Measurements from ENCODE around the gene CUL2. TPM values are rescaled to one million over a fixed set of nuclear protein-coding genes. Genes with fewer than 3 reads are reported as not detected.
A peak's percentile ranks its signal among the peaks of the same experiment; 100 is the strongest.

Gene CUL2
- polyA plus RNA-seq (ENCODE audit: insufficient read length in 10 of 10), result 10 to 100 TPM; 33.6 to 54.5 (median 42.0) TPM
- long read RNA-seq, donor 1, full-length matches to known transcripts, result 4 of 4 reads
- long read RNA-seq, donor 1, partial matches to known transcripts, result 0 of 4 reads
- long read RNA-seq, donor 1, other reads (novel, unspliced or antisense), result 0 of 4 reads
- long read RNA-seq, donor 2, full-length matches to known transcripts, result 9 of 9 reads
- long read RNA-seq, donor 2, partial matches to known transcripts, result 0 of 9 reads
- long read RNA-seq, donor 2, other reads (novel, unspliced or antisense), result 0 of 9 reads
- long read RNA-seq, donor 3, result 0 reads
- long read RNA-seq, donor 4, full-length matches to known transcripts, result 5 of 5 reads
- long read RNA-seq, donor 4, partial matches to known transcripts, result 0 of 5 reads
- long read RNA-seq, donor 4, other reads (novel, unspliced or antisense), result 0 of 5 reads
- long read RNA-seq, donor 5, full-length matches to known transcripts, result 6 of 6 reads
- long read RNA-seq, donor 5, partial matches to known transcripts, result 0 of 6 reads
- long read RNA-seq, donor 5, other reads (novel, unspliced or antisense), result 0 of 6 reads
- long read RNA-seq, donor 6, full-length matches to known transcripts, result 8 of 8 reads
- long read RNA-seq, donor 6, partial matches to known transcripts, result 0 of 8 reads
- long read RNA-seq, donor 6, other reads (novel, unspliced or antisense), result 0 of 8 reads
- long read RNA-seq, donor 7, full-length matches to known transcripts, result 3 of 3 reads
- long read RNA-seq, donor 7, partial matches to known transcripts, result 0 of 3 reads
- long read RNA-seq, donor 7, other reads (novel, unspliced or antisense), result 0 of 3 reads
- long read RNA-seq, donor 8, result 0 reads
- long read RNA-seq, donor 9, full-length matches to known transcripts, result 1 of 1 reads
- long read RNA-seq, donor 9, partial matches to known transcripts, result 0 of 1 reads
- long read RNA-seq, donor 9, other reads (novel, unspliced or antisense), result 0 of 1 reads

DNA sequence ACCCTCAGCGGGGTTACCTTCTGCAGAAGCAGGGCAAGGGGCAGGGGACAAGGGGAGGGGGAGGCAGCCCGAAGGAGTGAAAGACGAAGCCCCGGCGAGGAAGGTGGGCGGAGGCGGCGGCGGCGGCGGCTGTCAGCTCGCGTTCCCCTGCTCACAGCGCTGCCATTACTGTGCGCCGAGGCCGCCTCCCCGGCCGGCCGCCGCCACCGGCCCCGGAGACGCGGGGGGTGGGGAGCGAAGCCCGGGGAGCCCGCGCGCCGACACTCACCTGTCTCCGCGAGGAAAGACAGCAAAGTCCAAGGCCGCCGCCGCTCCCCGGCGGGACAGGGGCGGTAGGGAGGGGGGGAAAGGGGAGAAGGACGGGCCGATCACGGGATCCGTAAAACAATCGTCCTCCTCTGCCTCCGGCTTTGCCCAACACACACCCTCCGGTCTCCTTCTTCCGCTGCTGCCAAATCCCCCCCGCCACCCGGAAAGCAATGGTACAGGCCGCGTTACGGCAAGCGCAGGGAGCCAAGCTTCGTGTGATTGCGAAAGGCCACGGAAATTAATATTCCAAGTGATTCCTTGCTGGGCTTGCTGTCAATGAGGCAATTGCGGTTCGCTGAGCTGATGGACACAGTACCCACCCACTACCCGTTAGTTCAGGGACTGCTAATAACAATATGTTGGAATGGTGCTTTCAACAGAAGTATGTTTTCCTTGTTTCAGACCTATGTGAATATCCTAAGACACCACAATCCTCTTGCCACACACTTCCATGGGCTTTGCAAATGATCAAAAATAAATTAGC, at the start of gene CUL2:
TSS of gene CUL2 (minus strand) at position 180 of the 793 bp plus-strand sequence. CDS start 19,024 bp downstream, outside the sequence.
- peak; percentile 96 to 99 (median 96) for DNase-seq

DNA sequence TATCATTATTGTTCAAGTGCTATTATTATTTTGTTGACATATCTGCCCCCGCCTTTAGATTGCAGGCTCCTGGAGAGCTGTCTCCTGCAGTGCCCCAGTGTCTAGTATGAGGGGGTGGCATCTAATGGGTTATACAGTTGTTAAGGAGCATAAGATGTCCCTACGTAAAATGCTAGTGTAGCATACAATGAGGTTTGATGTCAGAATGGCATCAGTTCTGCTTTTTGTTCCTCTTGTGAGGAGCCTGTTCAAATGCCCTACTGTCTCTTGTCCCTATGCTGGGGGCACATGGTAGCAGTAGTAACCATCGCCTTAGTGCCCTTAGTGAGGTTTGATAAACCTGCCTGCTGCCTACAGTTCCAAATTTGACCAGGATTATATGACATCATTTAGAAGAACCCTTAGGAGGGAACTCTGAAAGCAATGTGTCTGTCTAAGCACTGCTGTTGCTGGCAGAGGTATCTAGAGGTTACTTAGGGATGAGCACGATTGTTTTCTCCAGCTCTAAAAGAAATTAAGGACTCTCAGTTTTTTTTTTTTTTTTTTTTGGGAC, 46.2 kb upstream of the CUL2 start:
- no peak for DNase-seq

- no peak for DNase-seq
Observed at GRCh38 chr10:35135861-35136260, 45.7 kb upstream of the CUL2 start.

GRCh38 chr10:35133586-35133985, 43.4 kb upstream of the CUL2 start:
- no peak for DNase-seq

- no peak for DNase-seq
Observed at GRCh38 chr10:35132727-35133126, 42.6 kb upstream of the CUL2 start.

DNA sequence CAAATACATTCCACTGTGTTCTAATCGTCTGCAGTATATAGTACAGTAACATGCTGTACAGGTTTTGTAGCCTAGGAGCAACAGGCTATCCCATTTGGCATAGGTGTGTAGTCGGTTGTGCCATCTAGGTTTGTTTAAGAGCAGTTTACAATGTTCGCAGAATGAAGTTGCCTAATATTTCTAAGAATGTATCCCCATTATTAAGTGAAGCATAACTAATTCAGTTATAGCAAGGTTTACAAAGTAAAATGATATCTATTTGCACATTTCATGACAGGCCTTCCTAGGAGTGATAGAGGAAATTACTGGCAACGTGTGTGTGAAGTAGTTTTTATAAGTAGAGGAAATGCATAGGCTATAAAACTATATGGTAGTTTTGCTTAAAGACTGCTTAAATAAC, 40.5 kb upstream of the CUL2 start:
- no peak for DNase-seq

- DNase-seq, result no peak
Observed at GRCh38 chr10:35129185-35129674, 39.1 kb upstream of the CUL2 start.

- peak; percentile 45 to 87 (median 79) for DNase-seq
Observed at GRCh38 chr10:35127289-35127891, 37.2 kb upstream of the CUL2 start.

DNA sequence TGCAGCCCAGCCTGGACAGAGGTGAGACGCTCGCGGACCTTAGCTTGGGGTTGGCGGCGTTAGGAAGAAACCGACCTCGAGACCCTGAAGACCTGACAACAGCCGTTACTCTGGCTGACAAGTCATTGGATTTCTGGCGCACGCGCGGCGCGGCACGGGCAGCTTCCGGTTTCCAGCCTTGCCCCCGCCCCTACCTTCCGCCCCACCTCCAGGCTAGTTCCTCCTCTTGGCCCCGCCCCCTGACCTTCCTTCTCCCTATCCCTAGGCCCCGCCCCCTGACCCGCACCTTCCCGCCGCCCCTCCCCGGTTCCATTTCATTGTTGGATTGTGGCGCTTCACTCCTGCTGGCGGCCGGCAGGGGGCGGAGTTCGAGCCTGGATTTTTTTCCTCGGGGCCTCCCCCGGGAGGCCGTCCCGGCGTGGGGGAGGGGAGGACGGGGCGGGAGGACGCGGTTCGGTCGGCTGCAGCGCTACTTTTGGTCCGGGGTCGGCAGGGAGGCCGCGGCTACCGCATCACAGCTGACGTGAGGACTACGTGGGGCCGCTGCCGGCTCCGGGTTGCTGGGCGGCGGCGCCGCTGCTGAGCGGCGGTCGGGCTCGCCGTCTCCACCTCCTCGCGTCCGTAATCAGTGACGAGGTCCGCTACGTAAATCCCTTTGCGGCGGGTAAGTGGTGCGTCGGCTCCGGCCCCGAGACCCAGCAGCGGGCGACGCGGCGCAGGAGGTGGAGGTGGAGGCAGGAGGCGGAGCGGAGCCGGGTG, 36.6 kb upstream of the CUL2 start, which contains the start of gene CREM:
TSS of gene CREM (plus strand) at position 317 of the 759 bp plus-strand sequence. CDS start 10,990 bp downstream, outside the sequence.
- DNase-seq, result peak; percentile 96 to 98 (median 96)

GRCh38 chr10:35126062-35126529, 36.0 kb upstream of the CUL2 start:
- DNase-seq, result no peak

GRCh38 chr10:35124540-35124939, 34.4 kb upstream of the CUL2 start:
- no peak for DNase-seq

- no peak for DNase-seq
Observed at GRCh38 chr10:35119378-35119777, 29.2 kb upstream of the CUL2 start.

- no peak for DNase-seq
Observed at GRCh38 chr10:35112571-35112970, 22.4 kb upstream of the CUL2 start.

GRCh38 chr10:35103882-35104281, 13.7 kb upstream of the CUL2 start:
- DNase-seq, result peak in 1 of 3 donors; percentile 39

- no peak for DNase-seq
Observed at GRCh38 chr10:35097510-35097909, 7.4 kb upstream of the CUL2 start.

DNA sequence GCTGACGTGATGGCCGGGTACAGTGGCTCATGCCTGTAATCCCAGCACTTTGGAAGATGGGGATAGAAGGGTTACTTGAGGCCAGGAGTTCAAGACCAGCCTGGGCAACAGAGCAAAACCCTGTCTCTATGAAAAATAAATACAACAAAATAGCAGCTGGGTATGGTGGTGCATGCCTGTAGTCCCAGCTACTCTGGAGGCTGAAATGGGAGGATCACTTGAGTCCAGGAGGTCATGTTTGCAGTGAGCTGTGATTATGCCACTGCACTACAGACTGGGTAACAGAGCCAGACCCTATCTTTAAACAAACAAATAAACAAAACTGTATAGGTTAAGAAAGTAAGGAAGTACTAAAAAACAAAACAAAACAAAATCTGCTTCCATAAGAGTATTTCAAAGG, 6.2 kb upstream of the CUL2 start:
- no peak for DNase-seq

DNA sequence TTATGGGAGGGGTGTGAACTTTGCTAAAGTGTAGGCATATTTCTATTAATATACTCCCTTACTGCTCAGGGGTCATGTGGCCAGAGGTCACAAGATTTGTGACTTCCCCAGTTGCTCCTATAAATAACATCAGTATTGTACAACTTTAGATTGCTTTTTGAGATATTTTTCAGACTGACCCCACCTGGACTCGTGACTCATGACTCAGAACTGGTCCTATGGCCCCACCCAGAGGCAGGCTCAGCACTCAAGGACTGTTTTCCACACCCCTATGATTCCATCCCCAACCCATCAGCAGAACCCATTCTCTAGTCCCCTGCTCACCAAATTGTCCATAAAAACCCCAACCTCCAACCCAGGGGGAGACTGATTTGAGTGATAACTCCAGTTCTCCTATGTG, 2.7 kb upstream of the CUL2 start:
- no peak for DNase-seq

- DNase-seq, result no peak
Observed at GRCh38 chr10:35091994-35092790, 2.1 kb upstream of the CUL2 start.
